VCaP (cell line): ENCODE data around the gene ARF5.
A peak's percentile ranks its signal among the peaks of the same experiment; 100 is the strongest.

Experiments used
- H3K27ac ChIP-seq: fragments of 450-650 bp; 2 replicates; pipeline ENCODE4 v1.5.1; 2017
- CTCF ChIP-seq: fragments of 450-650 bp; conservative IDR thresholded peaks from 2 replicates; pipeline ENCODE4 v1.5.1; 2017; ENCODE audit warnings: mild to moderate bottlenecking, moderate library complexity

ARF5 gene

DNA sequence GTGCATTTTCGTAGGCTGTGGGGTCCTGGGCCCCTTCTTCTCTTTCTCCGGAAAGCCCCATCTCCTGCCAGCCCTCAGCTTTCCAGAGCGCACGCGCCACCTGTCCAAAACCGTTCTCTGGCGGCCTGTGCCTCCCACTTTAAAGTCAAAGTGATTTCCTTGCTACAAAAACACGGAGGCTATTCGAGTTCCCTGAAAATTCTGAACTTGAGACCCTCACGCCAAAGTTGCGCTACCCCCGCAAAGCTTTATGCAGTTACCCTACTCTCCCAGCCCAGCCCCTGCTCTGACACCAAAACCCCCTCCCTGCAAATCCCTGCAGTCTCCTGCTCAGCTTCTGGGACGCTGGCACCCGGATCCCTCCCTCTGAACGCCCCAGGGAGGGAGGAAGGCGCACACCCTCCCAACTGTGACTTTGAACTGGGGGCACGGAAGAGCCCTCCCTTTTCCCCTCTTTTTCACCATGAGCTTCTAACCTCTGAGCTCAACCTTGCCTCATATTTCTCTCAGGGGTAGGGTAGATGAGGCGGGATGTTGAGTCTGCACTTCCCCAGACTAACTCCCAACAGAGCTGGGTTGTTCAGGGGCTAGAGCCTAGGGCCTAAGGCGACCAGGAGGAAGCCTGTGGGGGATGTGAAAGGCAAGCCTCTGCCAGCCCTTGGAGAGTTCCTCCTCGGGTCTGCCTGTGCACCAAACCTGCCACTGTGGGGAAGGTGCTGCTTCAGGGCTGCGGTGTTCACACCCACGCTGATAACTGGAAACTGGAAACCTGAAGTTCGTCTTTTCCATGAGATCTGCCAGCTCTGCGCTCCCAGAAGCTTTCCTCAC, 32.4 kb downstream of the ARF5 start:
- TF ChIP-seq CTCF: no peak
- no peak overlapping the region for H3K27ac ChIP-seq

GRCh38 chr7:127625331-127625730, 37.1 kb downstream of the ARF5 start:
- no peak overlapping the region for H3K27ac ChIP-seq
- TF ChIP-seq CTCF: no peak

GRCh38 chr7:127628445-127628844, 40.2 kb downstream of the ARF5 start:
- no peak overlapping the region for H3K27ac ChIP-seq
- TF ChIP-seq CTCF: no peak

DNA sequence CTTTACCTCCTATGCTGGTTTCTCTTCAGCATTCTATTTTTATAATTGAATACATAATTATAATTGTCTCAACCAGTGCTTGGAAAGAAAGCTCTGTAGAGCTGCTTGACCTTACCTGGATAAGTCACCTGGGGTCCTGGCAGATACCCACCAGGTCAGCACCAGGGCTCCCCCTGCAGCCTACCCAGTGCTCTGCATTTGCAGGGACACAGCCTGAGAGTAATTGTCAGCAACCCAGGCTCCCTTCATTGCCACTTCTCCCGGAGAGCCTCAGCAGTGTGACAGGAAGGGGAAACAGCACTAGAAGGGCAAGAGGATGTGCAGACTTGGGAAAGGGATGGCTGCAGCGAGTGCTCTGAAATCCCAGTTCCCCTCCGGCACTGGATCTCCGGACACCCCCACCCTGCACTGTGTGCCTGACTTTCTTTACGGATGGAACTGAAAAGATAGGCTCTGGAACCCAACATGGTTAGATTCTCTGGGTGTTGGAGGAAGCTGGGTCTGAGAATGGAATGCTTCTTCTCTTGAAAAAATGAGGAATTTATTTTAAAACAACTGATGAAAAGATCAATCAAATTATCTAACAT, 41.1 kb downstream of the ARF5 start:
- H3K27ac ChIP-seq: no peak overlapping the region
- peak; percentile 74 for TF ChIP-seq CTCF

GRCh38 chr7:127632276-127632910, 44.2 kb downstream of the ARF5 start:
- H3K27ac ChIP-seq: no peak overlapping the region
- no peak for TF ChIP-seq CTCF

DNA sequence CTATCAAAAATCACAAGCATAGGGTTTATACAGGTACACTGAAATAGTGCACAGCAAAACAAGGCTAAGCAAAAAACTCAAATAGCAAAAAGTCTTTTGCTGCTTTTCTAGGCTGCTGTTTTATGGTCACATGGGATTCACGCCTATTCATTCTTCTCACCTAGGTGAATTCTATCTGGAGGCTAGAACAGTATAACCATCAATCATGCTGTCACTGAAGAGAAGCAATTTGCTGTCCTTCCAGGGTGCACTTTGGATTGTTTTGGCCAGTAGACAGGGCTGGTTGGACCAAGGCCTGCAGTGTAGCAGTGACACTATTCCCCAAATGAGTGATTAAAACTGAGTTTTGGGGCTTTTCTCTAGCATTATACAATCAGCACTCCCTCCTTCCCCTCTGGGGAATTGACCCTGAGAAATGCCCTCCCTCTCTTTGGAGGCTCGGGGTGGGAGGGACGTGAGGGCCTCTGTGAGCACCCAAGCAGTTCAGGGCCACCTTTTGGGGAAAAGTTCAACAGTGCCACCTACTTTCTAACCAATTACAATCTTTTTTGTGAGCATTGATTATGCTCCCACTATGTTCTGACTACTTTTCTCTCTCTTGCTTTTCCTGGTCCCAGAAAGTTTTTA, 47.6 kb downstream of the ARF5 start:
- no peak overlapping the region for H3K27ac ChIP-seq
- no peak for TF ChIP-seq CTCF

DNA sequence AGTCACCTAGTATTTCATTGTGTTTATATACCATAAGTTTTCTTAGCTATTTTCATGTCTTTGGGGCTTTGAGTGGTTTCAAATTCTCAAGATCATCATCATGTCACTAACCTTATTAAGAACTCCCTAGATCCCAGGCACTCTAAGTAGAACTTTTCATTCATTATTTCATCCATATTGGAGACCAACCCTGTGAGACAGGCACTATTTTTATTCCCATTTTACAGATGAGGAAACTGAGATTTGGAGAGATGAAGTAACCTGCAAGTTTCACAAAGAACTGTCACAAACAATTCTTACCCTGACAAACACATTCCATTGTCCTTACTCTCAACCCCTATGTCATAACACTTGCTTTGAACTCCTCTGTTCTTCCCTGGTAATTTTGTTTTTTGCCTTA, 50.0 kb downstream of the ARF5 start:
- no peak for TF ChIP-seq CTCF
- H3K27ac ChIP-seq: no peak overlapping the region
